ENCODE measurements around the gene KDM4B.

DNA sequence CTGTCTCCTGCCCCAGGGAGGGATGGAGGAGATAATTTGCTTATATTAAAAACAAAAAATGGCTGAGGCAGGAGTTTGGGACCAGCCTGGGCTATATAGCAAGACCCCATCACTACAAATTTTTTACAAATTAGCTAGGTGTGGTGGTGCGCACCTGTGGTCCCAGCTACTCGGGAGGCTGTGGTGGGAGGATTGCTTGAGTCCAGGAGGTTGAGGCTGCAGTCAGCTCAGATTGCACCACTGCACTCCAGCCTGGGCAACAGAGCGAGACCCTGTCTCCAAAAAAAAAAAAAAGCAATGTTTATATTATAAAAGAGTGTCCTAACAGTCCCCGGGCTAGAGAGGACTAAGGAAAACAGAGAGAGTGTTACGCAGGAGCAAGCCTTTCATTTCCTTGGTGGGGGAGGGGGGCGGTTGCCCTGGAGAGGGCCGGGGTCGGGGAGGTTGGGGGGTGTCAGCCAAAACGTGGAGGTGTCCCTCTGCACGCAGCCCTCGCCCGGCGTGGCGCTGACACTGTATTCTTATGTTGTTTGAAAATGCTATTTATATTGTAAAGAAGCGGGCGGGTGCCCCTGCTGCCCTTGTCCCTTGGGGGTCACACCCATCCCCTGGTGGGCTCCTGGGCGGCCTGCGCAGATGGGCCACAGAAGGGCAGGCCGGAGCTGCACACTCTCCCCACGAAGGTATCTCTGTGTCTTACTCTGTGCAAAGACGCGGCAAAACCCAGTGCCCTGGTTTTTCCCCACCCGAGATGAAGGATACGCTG lies 184.0 kb downstream of the KDM4B start:
- TF ChIP-seq, protein P1, sequence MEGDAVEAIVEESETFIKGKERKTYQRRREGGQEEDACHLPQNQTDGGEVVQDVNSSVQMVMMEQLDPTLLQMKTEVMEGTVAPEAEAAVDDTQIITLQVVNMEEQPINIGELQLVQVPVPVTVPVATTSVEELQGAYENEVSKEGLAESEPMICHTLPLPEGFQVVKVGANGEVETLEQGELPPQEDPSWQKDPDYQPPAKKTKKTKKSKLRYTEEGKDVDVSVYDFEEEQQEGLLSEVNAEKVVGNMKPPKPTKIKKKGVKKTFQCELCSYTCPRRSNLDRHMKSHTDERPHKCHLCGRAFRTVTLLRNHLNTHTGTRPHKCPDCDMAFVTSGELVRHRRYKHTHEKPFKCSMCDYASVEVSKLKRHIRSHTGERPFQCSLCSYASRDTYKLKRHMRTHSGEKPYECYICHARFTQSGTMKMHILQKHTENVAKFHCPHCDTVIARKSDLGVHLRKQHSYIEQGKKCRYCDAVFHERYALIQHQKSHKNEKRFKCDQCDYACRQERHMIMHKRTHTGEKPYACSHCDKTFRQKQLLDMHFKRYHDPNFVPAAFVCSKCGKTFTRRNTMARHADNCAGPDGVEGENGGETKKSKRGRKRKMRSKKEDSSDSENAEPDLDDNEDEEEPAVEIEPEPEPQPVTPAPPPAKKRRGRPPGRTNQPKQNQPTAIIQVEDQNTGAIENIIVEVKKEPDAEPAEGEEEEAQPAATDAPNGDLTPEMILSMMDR (IDR thresholded peaks at IDR 0.05): no peak
- no peak for TF ChIP-seq POLR2A (IDR thresholded peaks at IDR 0.05)
